ENCODE measurements around the gene DLG2.

DNA sequence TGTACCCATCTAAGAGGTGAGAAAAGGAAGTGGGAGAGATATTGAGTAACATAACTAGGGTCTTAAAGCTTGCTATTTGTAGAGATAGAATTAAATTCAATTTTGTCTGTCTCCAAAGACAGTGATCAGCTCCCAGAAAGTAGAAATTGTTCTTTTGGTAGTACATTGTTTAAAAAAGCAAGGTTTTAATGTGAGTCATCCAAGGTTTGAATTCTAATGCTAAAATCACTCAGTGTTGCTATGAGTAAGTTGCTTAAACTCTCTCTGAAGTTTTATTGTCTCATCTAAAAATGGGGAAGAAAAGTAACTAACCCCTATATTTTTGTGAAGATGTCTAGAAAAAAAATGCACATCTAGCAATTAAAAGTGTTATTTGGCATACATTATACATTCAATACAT lies 1336.5 kb downstream of the DLG2 start:
- TF ChIP-seq, protein P1, sequence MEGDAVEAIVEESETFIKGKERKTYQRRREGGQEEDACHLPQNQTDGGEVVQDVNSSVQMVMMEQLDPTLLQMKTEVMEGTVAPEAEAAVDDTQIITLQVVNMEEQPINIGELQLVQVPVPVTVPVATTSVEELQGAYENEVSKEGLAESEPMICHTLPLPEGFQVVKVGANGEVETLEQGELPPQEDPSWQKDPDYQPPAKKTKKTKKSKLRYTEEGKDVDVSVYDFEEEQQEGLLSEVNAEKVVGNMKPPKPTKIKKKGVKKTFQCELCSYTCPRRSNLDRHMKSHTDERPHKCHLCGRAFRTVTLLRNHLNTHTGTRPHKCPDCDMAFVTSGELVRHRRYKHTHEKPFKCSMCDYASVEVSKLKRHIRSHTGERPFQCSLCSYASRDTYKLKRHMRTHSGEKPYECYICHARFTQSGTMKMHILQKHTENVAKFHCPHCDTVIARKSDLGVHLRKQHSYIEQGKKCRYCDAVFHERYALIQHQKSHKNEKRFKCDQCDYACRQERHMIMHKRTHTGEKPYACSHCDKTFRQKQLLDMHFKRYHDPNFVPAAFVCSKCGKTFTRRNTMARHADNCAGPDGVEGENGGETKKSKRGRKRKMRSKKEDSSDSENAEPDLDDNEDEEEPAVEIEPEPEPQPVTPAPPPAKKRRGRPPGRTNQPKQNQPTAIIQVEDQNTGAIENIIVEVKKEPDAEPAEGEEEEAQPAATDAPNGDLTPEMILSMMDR (IDR thresholded peaks at IDR 0.05; ENCODE audit: low read length) = no peak
- no peak for TF ChIP-seq EZH2 (IDR thresholded peaks at IDR 0.05; ENCODE audit: borderline replicate concordance, low read length)

All from OCI-LY1 (cell line).